Neuronal stem cell (in vitro differentiated cells): ENCODE results near the gene TMEM198.
A peak's percentile ranks its signal among the peaks of the same experiment; 100 is the strongest.

Experiments used
- DNase-seq: peaks from one replicate; pipeline ENCODE4 v3.0.0-alpha.2; 2013; ENCODE audit warnings: low spot score
- H2AFZ ChIP-seq: one replicate; pipeline ENCODE4 v1.6.1; 2013; ENCODE audit warnings: mild to moderate bottlenecking, low read length, inconsistent platforms
- H2AK5ac ChIP-seq: 2 replicates; pipeline ENCODE4 v1.6.1; 2013; ENCODE audit warnings: low read depth, mild to moderate bottlenecking, inconsistent platforms, low read length, moderate library complexity, mixed read lengths
- H2BK120ac ChIP-seq: 2 replicates; pipeline ENCODE4 v1.6.1; 2013; ENCODE audit warnings: low read depth, mild to moderate bottlenecking, inconsistent platforms, low read length, moderate library complexity, mixed read lengths
- H2BK12ac ChIP-seq: one replicate; pipeline ENCODE4 v1.6.1; 2013; ENCODE audit warnings: low read length, inconsistent platforms
- H2BK15ac ChIP-seq: 2 replicates; pipeline ENCODE4 v1.6.1; 2013; ENCODE audit warnings: mild to moderate bottlenecking, low read length, inconsistent platforms, mixed read lengths
- H2BK5ac ChIP-seq: one replicate; pipeline ENCODE4 v1.6.1; 2013; ENCODE audit warnings: inconsistent platforms, mild to moderate bottlenecking, low read length, moderate library complexity
- H3K14ac ChIP-seq: one replicate; pipeline ENCODE4 v1.6.1; 2013; ENCODE audit warnings: low read length, inconsistent platforms
- H3K18ac ChIP-seq: 2 replicates; pipeline ENCODE4 v1.6.1; 2013; ENCODE audit warnings: low read length, inconsistent platforms
- H3K23ac ChIP-seq: 2 replicates; pipeline ENCODE4 v1.6.1; 2013; ENCODE audit warnings: low read depth, mild to moderate bottlenecking, mixed read lengths, low read length, inconsistent platforms; ENCODE audit not compliant: poor library complexity
- H3K27ac ChIP-seq: replicated peaks from 3 replicates; pipeline ENCODE4 v1.5.1; 2013; ENCODE audit warnings: low read length, inconsistent platforms
- H3K27me3 ChIP-seq, 3 experiments: 2 replicates each; pipeline ENCODE4 v1.6.1; 2013; ENCODE audit warnings: low read length in 3 of 3, mild to moderate bottlenecking in 2 of 3, inconsistent platforms in 1 of 3, low read depth in 1 of 3, mixed read lengths in 1 of 3, moderate library complexity in 1 of 3; ENCODE audit not compliant: control insufficient read depth in 3 of 3, insufficient read depth in 3 of 3
- H3K36me3 ChIP-seq, 2 donors: replicated peaks in 1 of 2; 2 replicates each; pipeline ENCODE4 v1.6.1; 2013; ENCODE audit warnings: low read length in 2 of 2; ENCODE audit not compliant: control insufficient read depth in 2 of 2, insufficient read depth in 2 of 2
- H3K4ac ChIP-seq: 2 replicates; pipeline ENCODE4 v1.6.1; 2013; ENCODE audit warnings: inconsistent platforms, mild to moderate bottlenecking, low read length, moderate library complexity
- H3K4me1 ChIP-seq, 2 donors: 1 replicate in 1 of 2; 2 replicates in 1 of 2; pipeline ENCODE4 v1.6.1; 2013; ENCODE audit warnings: low read length in 2 of 2, low read depth in 1 of 2; ENCODE audit not compliant: control insufficient read depth in 2 of 2, insufficient read depth in 1 of 2
- H3K4me2 ChIP-seq: one replicate; pipeline ENCODE4 v1.6.1; 2013; ENCODE audit warnings: mild to moderate bottlenecking, low read length, inconsistent platforms; ENCODE audit not compliant: insufficient read depth, poor library complexity, severe bottlenecking
- H3K4me3 ChIP-seq, 2 donors: 2 replicates each; pipeline ENCODE4 v1.5.1; 2013; ENCODE audit warnings: low read length in 2 of 2, mild to moderate bottlenecking in 2 of 2, inconsistent platforms in 1 of 2, moderate library complexity in 1 of 2
- H3K79me1 ChIP-seq: one replicate; pipeline ENCODE4 v1.6.1; 2013; ENCODE audit warnings: low read depth, mild to moderate bottlenecking, inconsistent platforms, low read length, moderate library complexity
- H3K9ac ChIP-seq: one replicate; pipeline ENCODE4 v1.6.1; 2013; ENCODE audit warnings: mild to moderate bottlenecking, low read depth, low read length, inconsistent platforms; ENCODE audit not compliant: poor library complexity
- H3K9me3 ChIP-seq, 2 donors: replicated peaks in 1 of 2; 2 replicates each; pipeline versions ENCODE3 to v1.6.1; 2013; ENCODE audit warnings: low read length in 2 of 2, mild to moderate bottlenecking in 2 of 2, inconsistent platforms in 1 of 2, low read depth in 1 of 2, mixed read lengths in 1 of 2, moderate library complexity in 1 of 2; ENCODE audit not compliant: control insufficient read depth in 2 of 2, insufficient read depth in 1 of 2
- H4K8ac ChIP-seq: one replicate; pipeline ENCODE4 v1.6.1; 2013; ENCODE audit warnings: low read depth, mild to moderate bottlenecking, inconsistent platforms, low read length, moderate library complexity
- H4K91ac ChIP-seq: one replicate; pipeline ENCODE4 v1.6.1; 2013; ENCODE audit warnings: low read length, low read depth, mild to moderate bottlenecking, inconsistent platforms; ENCODE audit not compliant: poor library complexity
- WGBS, 2 donors: extraction: QIAGEN DNeasy Blood & Tissue Kit; methylation state at CpG; one replicate each; pipeline ENCODE4 v1.1.7; 2013; ENCODE audit warnings: missing lambda C conversion rate in 2 of 2, mixed read lengths in 1 of 2; ENCODE audit not compliant: insufficient read length in 2 of 2, insufficient replicate concordance in 1 of 2; ENCODE audit errors: extremely low coverage in 2 of 2; 5-methylcytosine and 5-hydroxymethylcytosine counted together

TMEM198 gene

GRCh38 chr2:219533930-219534661 is 9.7 kb upstream of the TMEM198 start:
- no CpG with 5 or more reads among the region's 6 CpGs for WGBS, 2 donors
- H2BK5ac ChIP-seq = no peak overlapping the region
- no peak overlapping the region for H3K4me3 ChIP-seq

DNA sequence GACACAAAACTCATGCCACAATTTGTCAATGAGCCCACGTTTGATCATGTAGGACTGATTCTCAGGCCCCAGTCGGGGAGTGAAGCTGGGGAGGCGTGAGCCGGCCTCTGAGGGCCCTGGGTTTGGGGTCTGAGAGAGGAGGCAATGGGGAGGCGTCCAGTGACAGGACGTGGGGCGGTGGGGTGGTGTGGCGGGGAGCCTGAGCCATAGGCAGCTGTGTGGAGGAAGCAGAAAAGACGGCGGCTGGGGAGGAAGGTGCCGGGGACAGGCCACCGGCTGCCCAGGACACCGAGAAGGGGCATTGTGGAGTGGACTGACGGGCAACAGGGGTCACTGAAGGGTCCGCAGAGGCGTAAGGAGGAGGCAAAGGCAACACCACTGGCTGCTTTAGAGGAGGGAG is 7.4 kb upstream of the TMEM198 start:
- Histone ChIP-seq H3K4ac (no peak overlapping the region), H3K18ac (no peak overlapping the region), H3K27ac (no peak overlapping the region), H3K79me1 (peaks cover 2% of the 10 kb centered on the region), H2BK120ac (no peak overlapping the region), H3K4me3 (no peak overlapping the region), H4K91ac (no peak overlapping the region), H3K23ac (no peak overlapping the region), H3K14ac (no peak overlapping the region), H2AFZ (no peak overlapping the region), H2AK5ac (peak overlapping the region; percentile 96), H3K9me3 (no peaks in the 10 kb centered on the region), H3K36me3 (peaks cover 13 to 31% of the 10 kb centered on the region in 2 donors), H3K4me1 (peaks cover 15 to 16% of the 10 kb centered on the region in 2 donors), H2BK15ac (no peak overlapping the region), H4K8ac (no peak overlapping the region), H2BK5ac (no peak overlapping the region), H3K9ac (no peak overlapping the region), H3K27me3 (peaks cover 0 to 36% (median 0%) of the 10 kb centered on the region in 3 experiments), H3K4me2 (no peak overlapping the region), H2BK12ac (no peak overlapping the region)
- WGBS, 2 donors = no CpG with 5 or more reads among the region's 16 CpGs
- DNase-seq = no peak

More at GRCh38 chr2:219533930-219534661, 9.7 kb upstream of the TMEM198 start:
- no peak overlapping the region for H4K91ac ChIP-seq
- H3K79me1 ChIP-seq = no peaks in the 10 kb centered on the region
- peaks cover 2 to 8% of the 10 kb centered on the region in 2 donors for H3K36me3 ChIP-seq
- no peak overlapping the region for H3K4me2 ChIP-seq
- H2BK120ac ChIP-seq = no peak overlapping the region
- no peak for DNase-seq
- H4K8ac ChIP-seq = no peak overlapping the region
- H3K27me3 ChIP-seq = peaks cover 0 to 54% (median 9%) of the 10 kb centered on the region in 3 experiments
- H3K18ac ChIP-seq = no peak overlapping the region
- H2BK15ac ChIP-seq = no peak overlapping the region
- H3K14ac ChIP-seq = no peak overlapping the region
- no peak overlapping the region for H3K4ac ChIP-seq
- H2AK5ac ChIP-seq = no peak overlapping the region
- H3K9me3 ChIP-seq = no peaks in the 10 kb centered on the region
- H3K9ac ChIP-seq = peak overlapping the region; percentile 27
- no peak overlapping the region for H3K27ac ChIP-seq
- no peak overlapping the region for H2AFZ ChIP-seq
- no peak overlapping the region for H2BK12ac ChIP-seq
- no peak overlapping the region for H3K23ac ChIP-seq
- peaks cover 20 to 22% of the 10 kb centered on the region in 2 donors for H3K4me1 ChIP-seq

- no CpG with 5 or more reads among the region's 9 CpGs for WGBS, 2 donors
- H3K27ac ChIP-seq = no peak overlapping the region
- H2AK5ac ChIP-seq = peak overlapping the region; percentile 96
- peak overlapping the region; percentile 77 for H3K18ac ChIP-seq
- H3K4me2 ChIP-seq = no peak overlapping the region
- H3K9me3 ChIP-seq = no peaks in the 10 kb centered on the region
- H2BK5ac ChIP-seq = no peak overlapping the region
- H3K4ac ChIP-seq = no peak overlapping the region
- H3K14ac ChIP-seq = no peak overlapping the region
- no peak overlapping the region for H2BK12ac ChIP-seq
- H3K27me3 ChIP-seq = peaks cover 0 to 30% (median 1%) of the 10 kb centered on the region in 3 experiments
- no peak for DNase-seq
- H3K9ac ChIP-seq = no peak overlapping the region
- H3K79me1 ChIP-seq = peaks cover 2% of the 10 kb centered on the region
- H3K4me1 ChIP-seq = peaks cover 15 to 20% of the 10 kb centered on the region in 2 donors
- H2BK120ac ChIP-seq = no peak overlapping the region
- H2BK15ac ChIP-seq = peak overlapping the region; percentile 82
- H3K36me3 ChIP-seq = peaks cover 13 to 32% of the 10 kb centered on the region in 2 donors
- H4K8ac ChIP-seq = no peak overlapping the region
- no peak overlapping the region for H3K4me3 ChIP-seq
- no peak overlapping the region for H4K91ac ChIP-seq
- H2AFZ ChIP-seq = no peak overlapping the region
- H3K23ac ChIP-seq = peak overlapping the region; percentile 86
Observed at GRCh38 chr2:219536967-219537366, 6.9 kb upstream of the TMEM198 start.

GRCh38 chr2:219537657-219538488 is 6.0 kb upstream of the TMEM198 start:
- Histone ChIP-seq H3K4me3 (no peak overlapping the region), H2BK15ac (peak overlapping the region; percentile 82), H2BK120ac (no peak overlapping the region), H2BK12ac (no peak overlapping the region), H2AK5ac (peak overlapping the region; percentile 96), H3K79me1 (peaks cover 2% of the 10 kb centered on the region), H3K4me2 (peak overlapping the region; percentile 3), H3K36me3 (peaks cover 13 to 32% of the 10 kb centered on the region in 2 donors), H2BK5ac (no peak overlapping the region), H3K18ac (peak overlapping the region; percentile 73), H3K23ac (peak overlapping the region; percentile 86), H4K8ac (peak overlapping the region; percentile 9), H2AFZ (no peak overlapping the region), H3K9ac (peak overlapping the region; percentile 56), H3K27ac (no peak overlapping the region), H4K91ac (no peak overlapping the region), H3K4ac (no peak overlapping the region), H3K4me1 (peaks cover 18 to 23% of the 10 kb centered on the region in 2 donors), H3K27me3 (peaks cover 0 to 21% (median 10%) of the 10 kb centered on the region in 3 experiments), H3K14ac (no peak overlapping the region), H3K9me3 (no peaks in the 10 kb centered on the region)
- no peak for DNase-seq
- no CpG with 5 or more reads among the region's 15 CpGs for WGBS, 2 donors
